DOHH2 (cell line): ENCODE results near the gene PTGIS.

Source experiments
- CTCF ChIP-seq: fragments of 200-600 bp; sonication (generic); IDR thresholded peaks from one replicate; pipeline ENCODE4 v1.5.1; 2014; ENCODE audit warnings: antibody characterized with exemption, mild to moderate bottlenecking, low read depth, low read length; ENCODE audit not compliant: poor library complexity, severe bottlenecking
- EZH2phosphoT487 ChIP-seq: fragments of 200-600 bp; sonication (generic); IDR thresholded peaks from 2 replicates; pipeline ENCODE4 v1.6.1; 2017; ENCODE audit warnings: borderline replicate concordance, mild to moderate bottlenecking, antibody characterized with exemption, low read length, moderate library complexity, mixed read lengths

DNA sequence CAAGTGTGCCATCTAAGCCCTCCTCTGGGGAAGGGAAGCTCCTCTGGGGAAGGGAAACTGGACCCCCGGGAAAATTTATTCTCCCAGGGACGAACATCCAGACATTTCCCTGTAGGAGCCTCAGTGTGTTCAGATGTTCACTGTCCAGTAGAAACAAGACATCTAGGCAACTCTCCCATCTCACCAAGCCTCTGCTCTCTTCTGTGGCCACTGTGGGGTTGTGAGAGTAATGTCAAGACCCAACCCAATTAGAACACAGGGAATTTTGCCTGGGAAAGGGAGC, 3.6 kb upstream of the PTGIS start:
- no peak for TF ChIP-seq CTCF
- no peak for TF ChIP-seq EZH2phosphoT487
